HUES48 (cell line): ENCODE results near the gene AGBL1.

Experiments used
- H3K27ac ChIP-seq: one replicate; pipeline ENCODE4 v1.7.0; 2013; ENCODE audit warnings: low read depth, low read length, inconsistent platforms
- H3K27me3 ChIP-seq: 2 replicates; pipeline ENCODE4 v1.6.1; 2013; ENCODE audit warnings: mild to moderate bottlenecking, low read length; ENCODE audit not compliant: control insufficient read depth, insufficient read depth
- H3K36me3 ChIP-seq: 2 replicates; pipeline ENCODE4 v1.6.1; 2013; ENCODE audit warnings: low read length; ENCODE audit not compliant: control insufficient read depth, insufficient read depth
- H3K4me1 ChIP-seq: 2 replicates; pipeline ENCODE4 v1.6.1; 2013; ENCODE audit warnings: mild to moderate bottlenecking, low read length; ENCODE audit not compliant: control insufficient read depth, insufficient read depth
- H3K4me3 ChIP-seq: 2 replicates; pipeline ENCODE4 v1.5.1; 2013; ENCODE audit warnings: mild to moderate bottlenecking, low read depth, low read length
- H3K9ac ChIP-seq: 2 replicates; pipeline ENCODE4 v1.6.1; 2013; ENCODE audit warnings: mild to moderate bottlenecking, low read depth, low read length, moderate library complexity
- H3K9me3 ChIP-seq: 2 replicates; pipeline ENCODE4 v1.6.1; 2013; ENCODE audit warnings: low read length; ENCODE audit not compliant: control insufficient read depth, insufficient read depth

Gene AGBL1

GRCh38 chr15:86706813-86707212 lies 627.1 kb downstream of the AGBL1 start:
- Histone ChIP-seq H3K9me3 (no peaks in the 10 kb centered on the region), H3K4me1 (no peaks in the 10 kb centered on the region; the same call in 1 of the 2 replicates), H3K36me3 (no peaks in the 10 kb centered on the region), H3K9ac (no peak overlapping the region), H3K27me3 (no peaks in the 10 kb centered on the region), H3K4me3 (no peak overlapping the region), H3K27ac (no peak overlapping the region)

GRCh38 chr15:86711476-86711875 lies 631.8 kb downstream of the AGBL1 start:
- Histone ChIP-seq H3K4me3 (no peak overlapping the region), H3K36me3 (no peaks in the 10 kb centered on the region), H3K27ac (no peak overlapping the region), H3K9me3 (no peaks in the 10 kb centered on the region), H3K9ac (no peak overlapping the region), H3K4me1 (no peaks in the 10 kb centered on the region; the same call in 1 of the 2 replicates), H3K27me3 (no peaks in the 10 kb centered on the region)

- no peaks in the 10 kb centered on the region for H3K27me3 ChIP-seq
- no peaks in the 10 kb centered on the region for H3K36me3 ChIP-seq
These were observed 634.6 kb downstream of the AGBL1 start for GRCh38 chr15:86714241-86714640.

GRCh38 chr15:86725628-86726027 lies 646.0 kb downstream of the AGBL1 start:
- H3K36me3 ChIP-seq = no peaks in the 10 kb centered on the region
- H3K9ac ChIP-seq = no peak overlapping the region
- H3K9me3 ChIP-seq = no peaks in the 10 kb centered on the region
- no peaks in the 10 kb centered on the region for H3K4me1 ChIP-seq
- H3K4me3 ChIP-seq = no peak overlapping the region
- no peak overlapping the region for H3K27ac ChIP-seq
- no peaks in the 10 kb centered on the region for H3K27me3 ChIP-seq

More at GRCh38 chr15:86714241-86714640, 634.6 kb downstream of the AGBL1 start:
- no peak overlapping the region for H3K4me3 ChIP-seq
- no peak overlapping the region for H3K27ac ChIP-seq
- no peaks in the 10 kb centered on the region; the same call in 1 of the 2 replicates for H3K4me1 ChIP-seq
- no peak overlapping the region for H3K9ac ChIP-seq
- H3K9me3 ChIP-seq = no peaks in the 10 kb centered on the region

- no peaks in the 10 kb centered on the region for H3K9me3 ChIP-seq
- H3K4me1 ChIP-seq = 0 out of 2 replicates have a peak, but pooled peaks cover 6% of the 10 kb centered on the region
These were observed 655.8 kb downstream of the AGBL1 start for GRCh38 chr15:86735247-86736040.

GRCh38 chr15:86741917-86742316 lies 662.2 kb downstream of the AGBL1 start:
- Histone ChIP-seq H3K27me3 (no peaks in the 10 kb centered on the region), H3K27ac (no peak overlapping the region), H3K9ac (no peak overlapping the region), H3K4me1 (0 out of 2 replicates have a peak, but pooled peaks cover 3% of the 10 kb centered on the region), H3K9me3 (no peaks in the 10 kb centered on the region), H3K4me3 (no peak overlapping the region), H3K36me3 (no peaks in the 10 kb centered on the region)

More at GRCh38 chr15:86735247-86736040, 655.8 kb downstream of the AGBL1 start:
- no peak overlapping the region for H3K27ac ChIP-seq
- no peak overlapping the region for H3K9ac ChIP-seq
- H3K27me3 ChIP-seq = no peaks in the 10 kb centered on the region
- no peak overlapping the region for H3K4me3 ChIP-seq
- no peaks in the 10 kb centered on the region for H3K36me3 ChIP-seq

GRCh38 chr15:86743283-86743903 lies 663.7 kb downstream of the AGBL1 start:
- Histone ChIP-seq H3K27ac (no peak overlapping the region), H3K27me3 (no peaks in the 10 kb centered on the region), H3K36me3 (no peaks in the 10 kb centered on the region), H3K9ac (no peak overlapping the region), H3K4me3 (no peak overlapping the region), H3K9me3 (no peaks in the 10 kb centered on the region), H3K4me1 (no peaks in the 10 kb centered on the region)

GRCh38 chr15:86744198-86744780 lies 664.6 kb downstream of the AGBL1 start:
- Histone ChIP-seq H3K9ac (no peak overlapping the region), H3K36me3 (no peaks in the 10 kb centered on the region), H3K27me3 (no peaks in the 10 kb centered on the region), H3K27ac (no peak overlapping the region), H3K4me3 (no peak overlapping the region), H3K9me3 (no peaks in the 10 kb centered on the region), H3K4me1 (no peaks in the 10 kb centered on the region)

GRCh38 chr15:86751116-86751515 lies 671.4 kb downstream of the AGBL1 start:
- no peaks in the 10 kb centered on the region for H3K4me1 ChIP-seq
- H3K36me3 ChIP-seq = no peaks in the 10 kb centered on the region
- no peak overlapping the region for H3K9ac ChIP-seq
- H3K9me3 ChIP-seq = no peaks in the 10 kb centered on the region
- H3K4me3 ChIP-seq = no peak overlapping the region
- no peak overlapping the region for H3K27ac ChIP-seq
- H3K27me3 ChIP-seq = no peaks in the 10 kb centered on the region

- no peaks in the 10 kb centered on the region for H3K9me3 ChIP-seq
- H3K27me3 ChIP-seq = no peaks in the 10 kb centered on the region
- H3K4me3 ChIP-seq = no peak overlapping the region
- no peak overlapping the region for H3K9ac ChIP-seq
- no peaks in the 10 kb centered on the region for H3K36me3 ChIP-seq
- H3K27ac ChIP-seq = no peak overlapping the region
- H3K4me1 ChIP-seq = no peaks in the 10 kb centered on the region
These were observed 675.2 kb downstream of the AGBL1 start for GRCh38 chr15:86754846-86755245.

- Histone ChIP-seq H3K36me3 (no peaks in the 10 kb centered on the region), H3K9ac (no peak overlapping the region), H3K4me3 (no peak overlapping the region), H3K27ac (no peak overlapping the region), H3K4me1 (no peaks in the 10 kb centered on the region), H3K9me3 (no peaks in the 10 kb centered on the region), H3K27me3 (no peaks in the 10 kb centered on the region)
These were observed 677.0 kb downstream of the AGBL1 start for GRCh38 chr15:86756688-86757087.
